ENCODE results near the gene CDCA5. TPM values are rescaled to one million over a fixed set of nuclear protein-coding genes. Genes with fewer than 3 reads are reported as not detected.

The CDCA5 gene
- total RNA-seq, 1 experiment from 2014 or later, result 94.8 TPM

GRCh38 chr11:65063532-65063931 is 20.3 kb downstream of the CDCA5 start:
- Histone ChIP-seq H3K9ac (ENCODE audit: extremely low read depth, insufficient read length, low read length) (no peak overlapping the region), H3K9me3 (ENCODE audit: control insufficient read depth, low read depth, low read length) (no peaks in the 10 kb centered on the region), H2BK120ac (ENCODE audit: low read depth, low read length, poor library complexity, severe bottlenecking) (no peak overlapping the region), H2BK5ac (ENCODE audit: insufficient read length, low read length) (no peak overlapping the region), H3K79me2 (ENCODE audit: insufficient read depth, low read length) (no peaks in the 10 kb centered on the region), H3K18ac (ENCODE audit: insufficient read length, low read depth, low read length) (no peak overlapping the region), H2AK5ac (ENCODE audit: insufficient read length, low read length) (no peak overlapping the region), H4K5ac (ENCODE audit: insufficient read length, low read depth, low read length) (no peak overlapping the region), H4K91ac (ENCODE audit: insufficient read length, low read depth, low read length) (no peak overlapping the region), H3T11ph (ENCODE audit: low read length) (no peak overlapping the region), H3K27ac (ENCODE audit: insufficient read length, low read depth, low read length) (no peak overlapping the region), H3K14ac (ENCODE audit: insufficient read depth, low read length) (no peak overlapping the region), H3K27me3 (ENCODE audit: insufficient read depth, low read length) (no peaks in the 10 kb centered on the region), H2AFZ (ENCODE audit: low read length) (no peak overlapping the region), H3K56ac (ENCODE audit: insufficient read length, low read depth, low read length) (no peak overlapping the region), H4K8ac (replicated peaks; ENCODE audit: insufficient read length, low read depth, low read length) (no peak overlapping the region), H2BK20ac (ENCODE audit: low read depth, low read length, poor library complexity, severe bottlenecking) (no peak overlapping the region), H3K4ac (ENCODE audit: low read depth, low read length) (no peak overlapping the region), H2BK12ac (ENCODE audit: insufficient read length, low read depth, low read length) (no peak overlapping the region), H3K23me2 (ENCODE audit: insufficient read length, low read depth, low read length, poor library complexity, severe bottlenecking) (no peaks in the 10 kb centered on the region), H3K79me1 (ENCODE audit: insufficient read depth, low read depth, low read length, poor library complexity, severe bottlenecking) (no peaks in the 10 kb centered on the region), H2BK15ac (ENCODE audit: low read depth, low read length) (no peak overlapping the region), H4K20me1 (ENCODE audit: control insufficient read depth, insufficient read depth, insufficient read length) (no peaks in the 10 kb centered on the region), H3K4me1 (ENCODE audit: insufficient read depth, low read length) (peaks cover 6% of the 10 kb centered on the region; the same call in 1 of the 2 replicates), H3K23ac (ENCODE audit: insufficient read length, low read depth, low read length) (no peak overlapping the region), H3K4me2 (ENCODE audit: insufficient read depth, insufficient read length, low read length) (no peak overlapping the region)
- peaks cover 25 to 33% of the 10 kb centered on the region in 2 experiments for H3K4me1 Mint-ChIP-seq
- no CpG with 5 or more reads among the region's 3 CpGs for WGBS (ENCODE audit: extremely low coverage, insufficient read length, low lambda C conversion rate)
- peaks cover 8% of the 10 kb centered on the region for H3K27me3 Mint-ChIP-seq (ENCODE audit: low read depth)
- no peak for DNase-seq
- no peak for TF ChIP-seq CTCF (conservative IDR thresholded peaks at IDR 0.05)
- H3K4me3 Mint-ChIP-seq, result no peak overlapping the region
- H3K36me3 Mint-ChIP-seq (ENCODE audit: insufficient read depth in 1 of 3, low read depth in 3 of 3), result no peaks in the 10 kb centered on the region
- H3K9me3 Mint-ChIP-seq, result no peaks in the 10 kb centered on the region
- no peak overlapping the region; a peak in 1 of 7 replicates for H3K27ac Mint-ChIP-seq

Data from H9 (cell line).